Left cardiac atrium (tissue), 4 donors: ENCODE results near the gene OXCT2. TPM values are rescaled to one million over a fixed set of nuclear protein-coding genes. Genes with fewer than 3 reads are reported as not detected.
"Not testable (repeated sequence)": the region's sequence is repeated elsewhere in the genome, so short reads cannot be mapped to it uniquely, and the experiment has no call there.

Source experiments
- ATAC-seq, 2 donors: fragments of 200-7000 bp; cut with Tn5 transposase; one replicate each; pipeline ENCODE4 v1.9.1; 2020; ENCODE audit warnings: mild to moderate bottlenecking in 2 of 2, moderate library complexity in 2 of 2
- DNase-seq: peaks from one replicate; pipeline ENCODE4 v3.0.0-alpha.2; 2020
- intact Hi-C, 2 donors: fragments of 100-400 bp; cut with DNase I; formaldehyde crosslinking; loops; one replicate each; pipeline versions ENCODE4 v1.14.1 to v1.15.1; 2022 to 2023
- total RNA-seq, 2 donors: library from RNA; stranded (reverse); fragmentation: NEBNext Ultra II Directional; extraction: Animal tissue kit (Norgen Biotek cat#: 25700); gene quantifications; one replicate each; pipeline ENCODE4 v1.2.1, GENCODE V29; 2021
- donor health status: DM: no; HTN: yes; CAD: no.
- donor health status: DM: no; HTN: yes; CAD: no; lungs with severe emphysema.
- donor health status: DM: yes; HTN: yes; CAD: no.
- donor health status: Dilated cardiomyopathy.

OXCT2 gene
- total RNA-seq, 2 donors from 2014 or later = 4.7 to 16.2 TPM

- intact Hi-C loops, DNase-seq: not testable (repeated sequence)
- ATAC-seq = peak; percentile 62 to 78
These were observed 787 bp downstream of the OXCT2 start for GRCh38 chr1:39770100-39771021.

- ATAC-seq, DNase-seq, intact Hi-C loops: not testable (repeated sequence)
These were observed 1.6 kb downstream of the OXCT2 start for GRCh38 chr1:39769502-39769901.

DNA sequence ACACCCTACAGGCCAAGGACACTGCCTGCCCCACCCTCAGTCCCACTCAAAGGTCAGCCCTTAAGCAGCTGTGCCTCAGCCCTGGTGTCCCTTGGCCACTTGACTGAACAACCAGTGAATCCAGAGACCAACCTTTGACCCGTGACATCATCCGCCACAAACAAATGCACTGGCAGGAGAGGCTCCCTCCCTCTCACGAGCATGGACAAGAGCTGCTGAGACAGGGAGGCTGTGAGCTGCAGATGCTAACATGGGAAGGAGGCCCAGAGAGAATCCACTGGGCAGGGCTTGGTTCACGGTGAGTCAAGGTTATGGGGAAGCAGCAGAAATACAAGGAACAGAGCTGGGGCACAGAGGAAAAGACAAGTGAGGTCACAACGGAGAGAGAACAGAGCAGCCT is 4.7 kb downstream of the OXCT2 start:
- DNase-seq, ATAC-seq, intact Hi-C loops: not testable (repeated sequence)

- peak; percentile 9 to 10 for ATAC-seq
- DNase-seq, intact Hi-C loops: not testable (repeated sequence)
These were observed 6.6 kb downstream of the OXCT2 start for GRCh38 chr1:39764512-39764911.

DNA sequence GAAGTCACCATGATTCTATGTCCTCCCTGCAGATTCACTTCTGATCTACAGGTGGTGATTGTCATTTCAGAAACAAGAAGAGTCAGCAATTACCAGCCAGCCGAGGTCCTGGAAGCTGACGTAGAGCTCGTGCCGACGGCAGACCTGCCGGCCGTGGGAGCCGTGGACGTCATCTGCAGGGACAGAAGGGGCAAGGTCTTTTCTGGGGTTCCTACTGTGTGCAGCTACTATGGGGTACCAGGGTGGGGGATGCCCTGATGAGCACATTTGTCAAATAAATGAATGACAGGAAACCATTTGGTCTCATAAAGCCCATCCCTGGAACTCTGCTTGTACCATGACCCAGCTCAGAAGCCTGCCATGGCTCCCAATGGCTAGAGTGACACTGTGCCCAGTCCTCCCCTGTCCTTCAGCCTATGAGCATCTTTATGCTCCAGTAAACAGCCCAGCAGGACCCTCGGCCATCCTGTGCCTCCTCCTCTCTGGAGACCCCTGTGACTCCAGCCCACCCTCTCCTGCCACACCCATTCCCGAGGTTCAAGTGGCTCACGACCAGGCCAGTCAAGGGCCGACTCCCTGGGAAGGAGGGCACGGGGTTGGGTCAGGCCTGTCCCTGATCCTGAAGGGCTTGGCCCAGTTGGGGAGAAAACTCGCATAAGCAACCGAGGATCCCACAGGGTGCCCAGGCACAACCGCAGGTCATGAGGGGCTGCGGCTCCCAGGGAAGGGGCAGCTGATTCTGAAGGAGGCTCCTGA is 7.4 kb downstream of the OXCT2 start:
- intact Hi-C loops, ATAC-seq, DNase-seq: not testable (repeated sequence)

DNA sequence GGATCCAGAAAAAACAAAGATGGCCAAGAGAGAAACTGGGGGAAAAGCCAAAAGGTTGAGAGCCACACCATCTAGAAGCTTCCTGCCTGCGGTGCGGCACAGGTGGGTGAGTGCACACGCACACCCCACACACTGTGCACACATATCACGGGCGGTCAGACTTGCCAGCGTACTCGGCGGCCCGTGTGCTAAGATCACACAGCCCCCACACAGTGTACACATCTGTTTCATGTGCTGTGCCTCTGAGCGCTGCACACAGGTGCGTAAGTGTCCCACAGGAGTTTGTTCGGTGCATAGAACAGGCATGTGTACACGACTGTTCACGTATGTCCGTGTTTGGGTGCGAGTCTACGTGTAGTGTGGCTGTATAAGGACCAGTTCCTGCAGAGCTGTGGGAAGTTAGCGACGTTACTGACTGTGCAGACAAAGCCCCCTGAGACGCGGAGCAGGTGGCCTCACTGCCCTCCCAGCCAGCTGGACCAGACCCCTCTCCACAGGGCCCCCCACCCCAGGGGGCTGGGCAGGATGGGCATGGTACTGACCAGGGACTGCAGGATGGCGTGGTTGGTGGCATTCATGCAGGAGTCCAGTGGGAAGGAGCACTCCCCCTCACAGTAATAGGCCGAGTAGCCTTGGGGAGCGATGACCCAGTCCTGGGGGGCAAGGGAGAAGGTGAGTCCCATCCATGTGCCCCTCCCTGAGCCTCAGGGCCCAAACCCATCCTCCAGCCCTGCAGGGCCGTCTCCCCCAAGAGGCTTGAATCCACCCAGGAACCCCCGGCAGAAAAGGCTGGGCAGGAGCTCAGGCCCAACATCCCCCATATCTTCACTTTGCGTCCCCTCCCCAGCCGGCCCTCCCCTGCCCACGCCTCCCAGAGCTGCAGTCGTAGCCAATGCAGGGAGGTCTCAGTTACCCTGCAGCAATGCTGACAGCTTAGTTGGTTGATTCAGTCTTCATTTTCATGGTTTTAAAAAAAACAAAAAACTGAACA is 8.3 kb downstream of the OXCT2 start:
- intact Hi-C loops = no loop called here
- no peak for DNase-seq
- ATAC-seq = no peak

DNA sequence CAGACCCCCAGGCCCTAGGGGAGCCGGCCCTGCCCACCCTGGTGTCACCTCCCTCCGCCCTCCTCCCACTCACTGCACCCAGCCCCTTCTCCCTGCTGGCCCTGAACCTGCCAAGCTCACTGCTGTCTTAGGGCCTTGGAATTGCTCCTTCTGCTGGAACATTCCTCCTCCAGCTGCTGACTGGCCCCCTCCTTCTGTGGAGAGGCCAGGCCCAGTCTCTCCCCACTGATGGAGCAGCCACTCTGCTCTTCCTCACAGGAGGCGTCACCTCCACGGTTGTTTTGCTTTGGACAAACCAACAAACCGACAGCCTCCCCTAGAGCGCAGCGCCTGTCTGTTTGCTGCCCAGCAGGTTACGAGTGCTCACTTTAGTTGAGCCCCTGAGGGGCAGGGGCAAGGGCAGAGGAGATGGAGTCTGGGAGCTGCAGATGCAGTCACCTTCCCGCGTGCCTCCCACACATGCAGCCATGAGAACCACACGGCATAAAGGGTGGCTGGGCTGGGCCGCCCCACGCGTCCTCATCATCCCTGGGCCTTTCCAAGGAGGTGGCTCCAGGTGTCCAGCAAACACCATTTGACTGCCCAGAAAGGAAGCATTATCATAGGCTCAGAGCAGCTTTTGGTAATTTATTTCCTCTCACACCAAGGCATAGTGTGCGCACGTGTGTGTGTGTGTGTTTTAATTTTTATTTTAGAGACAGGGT is 9.4 kb downstream of the OXCT2 start:
- intact Hi-C loops = no loop called here
- DNase-seq (no peak), ATAC-seq (no peak)

DNA sequence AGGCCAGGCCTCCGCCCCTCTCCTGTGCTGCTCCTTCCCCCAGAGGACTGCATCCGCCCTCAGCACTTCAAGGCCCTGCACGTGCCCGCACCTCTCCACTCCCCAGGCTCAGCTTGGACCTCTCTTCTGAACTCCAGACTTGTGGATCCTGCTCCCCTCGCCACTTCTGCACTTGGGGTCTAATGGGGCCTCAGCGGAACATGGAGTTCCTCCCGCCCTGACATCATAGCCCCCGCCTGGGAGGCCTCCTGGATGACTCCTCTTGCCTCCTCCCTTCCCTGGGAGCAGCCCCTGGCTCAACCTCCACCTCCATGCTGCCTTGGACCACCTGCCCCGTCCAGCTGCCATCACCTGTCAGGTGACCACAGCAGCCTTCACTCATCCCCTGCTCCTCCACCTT is 10.1 kb downstream of the OXCT2 start:
- no peak for DNase-seq
- no peak for ATAC-seq

DNA sequence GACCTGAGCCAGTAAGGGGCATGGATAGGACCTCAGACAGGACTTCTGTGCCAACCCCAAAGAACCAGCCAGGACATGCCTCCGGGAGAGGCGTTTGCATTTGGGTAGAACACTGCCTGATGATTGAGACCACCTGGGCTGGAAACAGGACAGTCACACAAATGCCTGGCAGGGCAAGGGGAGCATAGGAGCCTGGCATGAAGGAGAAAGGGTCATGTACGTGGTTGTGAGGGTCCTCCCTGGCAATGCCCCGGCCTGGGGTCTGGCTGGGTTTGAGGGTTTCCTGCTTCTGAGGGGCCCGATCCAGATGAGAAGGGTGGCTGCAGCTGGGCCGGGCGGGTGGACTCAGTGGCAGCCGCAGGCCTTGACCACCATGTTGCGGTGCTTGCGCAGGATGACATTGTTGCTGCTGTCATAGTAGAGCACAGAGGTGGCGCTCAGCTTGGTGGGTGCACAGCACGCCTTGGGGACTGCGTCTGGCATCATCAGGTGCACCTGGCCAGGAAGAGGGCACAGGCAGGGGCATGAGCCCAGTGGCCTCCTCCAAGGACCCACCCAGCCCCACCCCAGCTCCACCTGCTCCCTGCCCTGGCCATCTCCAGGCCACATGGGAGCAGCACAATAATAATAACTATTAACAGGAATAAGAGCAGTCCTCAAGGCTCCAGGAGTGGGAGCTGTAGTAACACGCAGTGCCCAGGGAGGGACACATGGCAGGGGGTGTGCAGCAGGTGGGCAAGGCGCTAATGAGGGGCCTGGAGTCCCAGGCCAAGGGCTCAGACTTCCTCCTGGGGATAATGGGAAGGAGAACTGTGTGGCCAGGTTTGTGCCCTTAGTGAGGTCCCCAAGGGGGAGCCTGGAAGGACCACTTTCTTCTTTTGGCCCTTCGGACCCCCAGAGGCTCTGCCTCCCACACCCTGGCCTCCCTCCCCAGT is 10.8 kb downstream of the OXCT2 start:
- ATAC-seq (no peak), DNase-seq (no peak)
- intact Hi-C loops = no loop called here

More for the DNA sequence above, 10.1 kb downstream of the OXCT2 start:
- intact Hi-C loops = no loop called here

- intact Hi-C loops = no loop called here
- no peak for ATAC-seq
- DNase-seq = no peak
These were observed 11.8 kb downstream of the OXCT2 start for GRCh38 chr1:39759436-39759726.

- ATAC-seq (no peak), DNase-seq (no peak)
- intact Hi-C loops = no loop called here
These were observed 12.4 kb downstream of the OXCT2 start for GRCh38 chr1:39758556-39759435.

DNA sequence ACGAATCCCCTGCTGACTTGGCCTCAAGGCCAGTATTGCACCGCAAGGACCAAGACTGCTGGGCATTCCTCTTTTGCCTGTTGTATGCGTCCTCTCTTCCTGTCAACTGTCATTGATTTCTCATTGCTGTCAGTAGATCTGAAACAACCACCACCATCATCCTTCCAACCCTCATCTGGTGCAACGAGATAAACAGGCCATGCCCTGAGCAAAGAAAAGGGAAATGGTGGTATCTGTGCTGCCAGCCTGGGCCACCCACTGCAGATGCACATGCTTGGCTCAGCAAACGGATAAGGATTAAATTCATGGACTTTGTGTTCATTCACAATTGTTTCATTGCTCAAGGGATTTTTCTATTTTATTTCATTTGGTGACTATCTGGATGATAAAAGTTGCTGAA is 13.6 kb downstream of the OXCT2 start:
- intact Hi-C loops = no loop called here
- DNase-seq (no peak), ATAC-seq (no peak)

DNA sequence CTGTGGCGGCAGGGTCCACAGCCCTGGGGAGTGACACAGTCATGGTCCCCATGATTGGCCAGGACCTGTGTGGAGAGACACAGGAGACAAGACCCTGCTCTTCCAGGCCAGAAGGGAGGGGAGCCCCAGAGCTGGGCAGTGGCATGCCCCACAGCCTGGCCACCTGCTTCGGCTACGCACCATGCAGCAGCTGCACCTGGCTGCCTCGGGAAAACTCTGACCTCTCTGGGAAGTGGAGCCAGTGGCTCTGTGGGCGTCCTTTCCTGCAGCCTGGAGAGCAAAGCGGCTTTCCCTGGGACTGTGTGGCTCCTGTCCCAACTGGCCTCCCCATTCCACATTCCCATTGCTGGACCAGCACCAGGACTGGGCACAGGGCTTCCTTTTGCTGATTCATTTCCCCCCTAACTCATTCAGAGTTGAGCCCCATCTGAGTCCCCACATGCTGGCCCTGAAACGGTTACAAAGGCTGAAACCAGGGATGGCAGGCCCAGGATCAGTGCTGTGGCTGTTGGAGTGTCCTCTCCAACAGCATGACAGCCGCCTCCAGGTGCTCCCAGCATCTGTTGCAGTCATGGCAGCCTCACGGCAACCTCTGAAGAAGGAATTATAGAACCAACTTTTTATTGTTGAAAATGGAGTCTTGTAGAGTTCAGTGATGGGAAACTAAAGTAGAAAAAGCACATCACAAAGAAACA is 15.0 kb downstream of the OXCT2 start:
- no peak for ATAC-seq
- intact Hi-C loops = no loop called here
- DNase-seq = no peak

- intact Hi-C loops = no loop called here
- DNase-seq (no peak), ATAC-seq (peak in 1 of 2 donors; percentile 29)
These were observed 16.1 kb downstream of the OXCT2 start for GRCh38 chr1:39754906-39755504.

- intact Hi-C loops = no loop called here
- ATAC-seq = no peak
- no peak for DNase-seq
These were observed 17.1 kb downstream of the OXCT2 start for GRCh38 chr1:39754026-39754570.
